OCI-LY1 (cell line): ENCODE results near the gene ARPC2.

Experiments
- H2AFZ ChIP-seq: fragments of 200-600 bp; sonication (generic), shearing (Covaris generic); 2 replicates; pipeline ENCODE4 v1.6.0; 2014; ENCODE audit warnings: antibody characterized with exemption, mild to moderate bottlenecking, low read length
- H3F3A ChIP-seq: fragments of 200-600 bp; sonication (generic), shearing (Covaris generic); 2 replicates; pipeline ENCODE4 v1.6.0; 2014; ENCODE audit warnings: mild to moderate bottlenecking, antibody characterized with exemption, low read length, moderate library complexity; ENCODE audit not compliant: insufficient read depth
- H3K27ac ChIP-seq: fragments of 200-600 bp; sonication (generic); 2 replicates; pipeline ENCODE4 v1.5.1; 2014; ENCODE audit warnings: low read length, mixed run types, mild to moderate bottlenecking, low read depth; ENCODE audit not compliant: poor library complexity, severe bottlenecking
- H3K27me3 ChIP-seq: fragments of 200-600 bp; sonication (generic); 2 replicates; pipeline ENCODE4 v1.6.0; 2014; ENCODE audit warnings: antibody characterized with exemption, mild to moderate bottlenecking, low read length, moderate library complexity; ENCODE audit not compliant: insufficient read depth
- H3K36me3 ChIP-seq: fragments of 200-600 bp; sonication (generic); 2 replicates; pipeline ENCODE4 v1.6.1; 2014; ENCODE audit warnings: mild to moderate bottlenecking, antibody characterized with exemption, low read length, moderate library complexity, mixed read lengths; ENCODE audit not compliant: insufficient read depth
- H3K4me1 ChIP-seq: fragments of 200-600 bp; sonication (generic); 2 replicates; pipeline ENCODE4 v1.5.1; 2014; ENCODE audit warnings: mild to moderate bottlenecking, low read length, moderate library complexity; ENCODE audit not compliant: insufficient read depth, severe bottlenecking
- H3K4me2 ChIP-seq: fragments of 200-600 bp; sonication (generic), shearing (Covaris generic); 2 replicates; pipeline ENCODE4 v1.6.1; 2014; ENCODE audit warnings: low read length
- H3K4me3 ChIP-seq: fragments of 200-600 bp; sonication (generic); 2 replicates; pipeline ENCODE4 v1.5.1; 2014; ENCODE audit warnings: low read length, low read depth, mild to moderate bottlenecking, mixed read lengths; ENCODE audit not compliant: poor library complexity, severe bottlenecking
- H3K79me2 ChIP-seq: fragments of 200-600 bp; shearing (Covaris generic); 2 replicates; pipeline ENCODE4 v1.6.1; 2016; ENCODE audit warnings: mixed run types, low read length, mixed read lengths; ENCODE audit not compliant: insufficient read depth
- H3K9ac ChIP-seq: fragments of 200-600 bp; sonication (generic), shearing (Covaris generic); 2 replicates; pipeline ENCODE4 v1.6.1; 2014; ENCODE audit warnings: mild to moderate bottlenecking, low read length, mixed read lengths
- H3K9me2 ChIP-seq: fragments of 200-600 bp; sonication (generic), shearing (Covaris generic); 2 replicates; pipeline ENCODE4 v1.6.1; 2014; ENCODE audit warnings: low read depth, mild to moderate bottlenecking, low read length, mixed read lengths
- H3K9me3 ChIP-seq: fragments of 200-600 bp; shearing (Covaris generic); 2 replicates; pipeline ENCODE4 v1.6.1; 2014; ENCODE audit warnings: low read length, mixed read lengths
- H4K20me1 ChIP-seq: fragments of 200-600 bp; sonication (generic), shearing (Covaris generic); 2 replicates; pipeline ENCODE4 v1.6.0; 2016; ENCODE audit warnings: mild to moderate bottlenecking, low read length; ENCODE audit not compliant: insufficient read depth
- EZH2 ChIP-seq: fragments of 200-600 bp; sonication (generic), shearing (Covaris generic); IDR thresholded peaks from 2 replicates; pipeline ENCODE4 v1.8.0; 2017; ENCODE audit warnings: borderline replicate concordance, mixed run types, mild to moderate bottlenecking, antibody characterized with exemption, low read length, moderate library complexity, mixed read lengths
- TF ChIP-seq, protein P1 (sequence below): fragments of 200-600 bp; sonication (generic), shearing (Covaris generic); IDR thresholded peaks from 2 replicates; pipeline ENCODE4 v1.5.1; 2017; ENCODE audit warnings: mild to moderate bottlenecking, antibody characterized with exemption, low read length, moderate library complexity, mixed read lengths

Gene ARPC2

DNA sequence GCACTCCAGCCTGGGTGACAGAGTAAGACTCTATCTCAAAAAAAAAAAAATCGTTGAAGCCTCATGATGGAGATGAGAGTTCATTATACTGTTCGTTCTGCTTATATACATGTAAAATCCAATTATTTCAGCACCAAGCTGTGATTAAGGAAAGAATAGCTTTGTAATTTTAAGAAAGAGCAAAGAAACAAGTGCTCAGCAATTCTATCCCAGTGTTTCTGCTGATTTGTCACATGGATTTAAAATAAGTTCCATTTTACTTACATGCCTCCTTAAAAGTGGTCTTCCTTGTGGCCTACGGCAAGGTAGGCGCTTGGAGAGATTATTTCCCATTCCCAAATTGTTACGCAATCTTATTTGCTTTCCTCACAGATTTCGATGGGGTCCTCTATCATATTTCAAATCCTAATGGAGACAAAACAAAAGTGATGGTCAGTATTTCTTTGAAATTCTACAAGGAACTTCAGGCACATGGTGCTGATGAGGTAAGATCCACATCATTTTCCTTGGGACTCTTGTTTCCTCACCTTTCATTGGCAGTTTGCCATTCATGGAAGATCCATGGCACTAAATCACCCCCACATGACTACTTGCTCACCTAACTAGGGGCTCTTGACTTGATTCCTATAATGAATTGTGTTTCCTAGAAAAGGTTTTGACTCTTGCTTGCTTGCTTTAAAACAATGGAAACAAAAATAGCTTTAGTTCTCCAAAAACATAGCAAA is 11.5 kb downstream of the ARPC2 start:
- H2AFZ ChIP-seq, result no peak overlapping the region
- H3K27ac ChIP-seq, result peak overlapping the region; percentile 43
- peaks cover 97% of the 10 kb centered on the region for H3K36me3 ChIP-seq
- no peak overlapping the region for H3K9ac ChIP-seq
- H3K27me3 ChIP-seq, result no peaks in the 10 kb centered on the region
- peaks cover 4% of the 10 kb centered on the region; the same call in 1 of the 2 replicates for H4K20me1 ChIP-seq
- no peak overlapping the region for H3K4me2 ChIP-seq
- TF ChIP-seq, protein P1, sequence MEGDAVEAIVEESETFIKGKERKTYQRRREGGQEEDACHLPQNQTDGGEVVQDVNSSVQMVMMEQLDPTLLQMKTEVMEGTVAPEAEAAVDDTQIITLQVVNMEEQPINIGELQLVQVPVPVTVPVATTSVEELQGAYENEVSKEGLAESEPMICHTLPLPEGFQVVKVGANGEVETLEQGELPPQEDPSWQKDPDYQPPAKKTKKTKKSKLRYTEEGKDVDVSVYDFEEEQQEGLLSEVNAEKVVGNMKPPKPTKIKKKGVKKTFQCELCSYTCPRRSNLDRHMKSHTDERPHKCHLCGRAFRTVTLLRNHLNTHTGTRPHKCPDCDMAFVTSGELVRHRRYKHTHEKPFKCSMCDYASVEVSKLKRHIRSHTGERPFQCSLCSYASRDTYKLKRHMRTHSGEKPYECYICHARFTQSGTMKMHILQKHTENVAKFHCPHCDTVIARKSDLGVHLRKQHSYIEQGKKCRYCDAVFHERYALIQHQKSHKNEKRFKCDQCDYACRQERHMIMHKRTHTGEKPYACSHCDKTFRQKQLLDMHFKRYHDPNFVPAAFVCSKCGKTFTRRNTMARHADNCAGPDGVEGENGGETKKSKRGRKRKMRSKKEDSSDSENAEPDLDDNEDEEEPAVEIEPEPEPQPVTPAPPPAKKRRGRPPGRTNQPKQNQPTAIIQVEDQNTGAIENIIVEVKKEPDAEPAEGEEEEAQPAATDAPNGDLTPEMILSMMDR, result no peak
- no peak for TF ChIP-seq EZH2
- no peak overlapping the region for H3K4me3 ChIP-seq
- peaks cover 18% of the 10 kb centered on the region for H3K79me2 ChIP-seq
- H3K9me2 ChIP-seq, result no peaks in the 10 kb centered on the region
- H3K9me3 ChIP-seq, result no peaks in the 10 kb centered on the region
- H3K4me1 ChIP-seq, result peaks cover 16% of the 10 kb centered on the region
- H3F3A ChIP-seq, result no peaks in the 10 kb centered on the region

- Histone ChIP-seq H3K4me2 (no peak overlapping the region), H3F3A (no peaks in the 10 kb centered on the region), H4K20me1 (no peaks in the 10 kb centered on the region), H3K9ac (no peak overlapping the region), H3K27ac (peak overlapping the region; percentile 43), H3K79me2 (peaks cover 11% of the 10 kb centered on the region), H2AFZ (no peak overlapping the region), H3K9me3 (no peaks in the 10 kb centered on the region), H3K9me2 (no peaks in the 10 kb centered on the region), H3K4me3 (no peak overlapping the region), H3K27me3 (no peaks in the 10 kb centered on the region), H3K36me3 (peaks cover 97% of the 10 kb centered on the region), H3K4me1 (peaks cover 16% of the 10 kb centered on the region)
- no peak for TF ChIP-seq EZH2
- TF ChIP-seq, protein P1, result no peak
These were observed 12.2 kb downstream of the ARPC2 start for GRCh38 chr2:218229239-218229638.

DNA sequence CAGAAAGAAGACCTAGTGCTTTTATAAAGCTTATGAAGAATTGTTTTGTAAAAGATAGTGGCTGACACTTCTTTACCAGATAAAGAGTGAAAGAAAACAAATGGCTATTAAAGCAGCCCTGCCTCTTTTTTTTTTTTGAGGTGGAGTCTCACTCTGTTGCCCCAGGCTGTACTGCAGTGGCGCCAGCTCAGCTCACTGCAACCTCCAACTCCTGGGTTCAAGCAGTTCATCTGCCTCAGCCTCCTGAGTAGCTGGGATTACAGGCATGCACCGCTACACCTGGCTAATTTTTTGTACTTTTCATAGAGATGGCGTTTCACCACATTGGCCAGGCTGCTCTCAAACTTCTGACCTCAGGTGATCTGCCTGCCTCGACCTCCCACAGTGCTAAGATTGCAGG is 12.9 kb downstream of the ARPC2 start:
- H3K4me2 ChIP-seq, result no peak overlapping the region
- H3K4me1 ChIP-seq, result peaks cover 16% of the 10 kb centered on the region
- peak overlapping the region; percentile 11 for H3K27ac ChIP-seq
- H3F3A ChIP-seq, result no peaks in the 10 kb centered on the region
- H3K9ac ChIP-seq, result no peak overlapping the region
- TF ChIP-seq EZH2, result no peak
- TF ChIP-seq, protein P1, result no peak
- H2AFZ ChIP-seq, result no peak overlapping the region
- H3K36me3 ChIP-seq, result peaks cover 97% of the 10 kb centered on the region
- no peak overlapping the region for H3K4me3 ChIP-seq
- H3K79me2 ChIP-seq, result peaks cover 4% of the 10 kb centered on the region
- no peaks in the 10 kb centered on the region for H4K20me1 ChIP-seq
- no peaks in the 10 kb centered on the region for H3K9me3 ChIP-seq
- H3K9me2 ChIP-seq, result no peaks in the 10 kb centered on the region
- no peaks in the 10 kb centered on the region for H3K27me3 ChIP-seq
